Stimulated activated CD8-positive, alpha-beta memory T cell treated with anti-CD3 and anti-CD28 coated beads, Interleukin-7, amount 100 ng/mL, for 48 hours (primary cell): Measurements from ENCODE around the gene KRT78.

Source experiments
- DNase-seq, 2 donors: peaks; one replicate each; pipeline ENCODE4 v3.0.0-alpha.2; 2020; ENCODE audit warnings: low read depth in 1 of 2; ENCODE audit errors: extremely low read depth in 1 of 2

KRT78 gene

DNA sequence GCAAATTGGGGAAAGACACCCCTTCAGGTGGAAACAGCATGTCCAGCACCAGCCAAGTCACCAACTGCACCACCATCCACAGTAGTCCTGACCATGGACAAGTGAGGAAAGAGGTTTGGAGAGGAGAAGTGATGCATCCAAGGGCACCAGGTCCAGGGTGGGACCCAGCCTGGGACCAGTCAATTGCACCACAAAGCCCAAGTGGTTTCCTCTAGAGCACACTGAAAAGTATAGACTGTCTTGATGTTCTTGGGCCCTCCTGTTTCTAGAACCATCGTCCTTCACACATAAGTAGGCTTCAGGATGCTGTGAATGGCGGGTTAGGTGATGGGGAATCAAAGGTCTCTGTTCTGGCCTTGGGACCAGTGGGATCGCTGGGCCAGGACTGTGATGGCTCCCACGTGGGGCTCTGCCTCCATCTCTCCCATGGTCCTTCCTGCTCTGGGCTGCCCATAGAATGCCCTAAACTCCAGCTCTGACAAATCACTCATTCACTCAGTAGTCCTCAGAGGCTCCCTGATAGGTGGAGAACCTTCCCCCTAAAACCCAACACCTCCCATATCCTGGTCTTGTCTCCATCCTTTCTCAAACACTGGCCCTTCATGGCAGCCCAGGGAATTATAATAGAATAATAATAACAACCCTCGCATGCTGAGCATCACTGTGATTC lies 23.9 kb downstream of the KRT78 start:
- DNase-seq, result no peak

DNA sequence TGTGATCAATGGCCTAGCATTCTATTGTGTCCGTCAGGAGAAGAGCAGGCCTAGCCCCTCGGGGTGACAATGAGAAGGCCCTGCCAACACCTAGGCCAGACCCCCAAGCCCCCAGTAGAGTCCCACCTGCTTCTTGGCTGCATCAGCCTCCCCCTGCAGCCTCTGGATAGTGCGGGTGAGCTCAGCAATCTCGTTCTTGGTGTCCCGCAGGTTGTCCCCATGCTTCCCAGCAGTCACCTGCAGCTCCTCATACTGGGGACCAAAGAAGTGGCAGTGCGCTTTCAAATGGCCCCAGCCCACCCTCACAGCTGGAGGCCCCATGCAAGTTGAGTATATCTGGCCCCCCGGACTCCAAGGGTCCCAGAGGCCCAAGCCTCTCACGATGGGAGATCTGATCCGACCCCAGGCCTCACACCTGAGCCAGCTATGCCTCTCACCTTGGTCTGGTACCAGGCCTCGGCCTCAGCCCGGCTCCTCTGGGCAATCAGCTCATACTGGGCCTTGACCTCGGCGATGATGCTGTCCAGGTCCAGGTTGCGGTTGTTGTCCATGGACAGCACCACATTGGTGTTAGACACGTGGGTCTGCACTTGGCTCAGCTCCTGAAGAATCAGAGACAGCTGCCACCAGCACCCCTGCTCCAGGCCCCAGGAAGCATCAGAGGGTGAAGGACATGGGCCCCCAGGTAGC lies 24.9 kb downstream of the KRT78 start:
- no peak for DNase-seq

DNA sequence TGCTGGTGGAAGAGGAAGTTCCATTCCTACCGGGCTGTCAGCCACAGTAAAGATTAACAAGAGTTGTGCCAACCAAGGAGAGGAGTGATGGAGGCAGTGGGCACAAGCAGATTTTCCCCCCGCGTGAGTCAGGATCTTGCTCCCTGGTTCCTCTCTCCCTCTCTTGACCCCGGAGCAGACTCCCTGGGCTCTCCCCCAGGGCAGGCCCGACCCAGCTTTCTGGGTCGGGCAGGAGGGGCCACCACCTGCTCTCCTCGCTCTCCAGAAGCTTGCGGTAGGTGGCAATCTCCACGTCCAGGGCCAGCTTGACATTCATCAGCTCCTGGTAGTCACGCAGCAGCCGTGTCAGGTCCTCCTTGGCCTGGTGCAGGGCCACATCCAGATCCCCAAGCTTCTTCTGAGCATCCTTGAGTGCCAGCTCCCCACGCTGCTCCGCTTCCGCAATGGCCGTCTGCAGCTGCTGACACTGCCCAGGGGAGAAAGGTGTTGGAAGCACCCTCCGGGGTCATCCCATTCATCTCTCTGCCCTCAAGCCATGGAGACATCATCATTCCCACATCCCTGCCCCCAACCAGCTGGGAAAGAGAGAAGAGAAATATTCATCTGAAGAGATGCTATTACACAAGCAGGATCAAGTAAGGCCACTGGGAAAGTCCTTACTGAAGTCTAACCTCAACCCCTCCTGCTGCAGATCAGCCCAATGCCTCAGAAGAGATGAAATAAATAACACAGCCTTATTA lies 25.9 kb downstream of the KRT78 start:
- DNase-seq, result no peak

DNA sequence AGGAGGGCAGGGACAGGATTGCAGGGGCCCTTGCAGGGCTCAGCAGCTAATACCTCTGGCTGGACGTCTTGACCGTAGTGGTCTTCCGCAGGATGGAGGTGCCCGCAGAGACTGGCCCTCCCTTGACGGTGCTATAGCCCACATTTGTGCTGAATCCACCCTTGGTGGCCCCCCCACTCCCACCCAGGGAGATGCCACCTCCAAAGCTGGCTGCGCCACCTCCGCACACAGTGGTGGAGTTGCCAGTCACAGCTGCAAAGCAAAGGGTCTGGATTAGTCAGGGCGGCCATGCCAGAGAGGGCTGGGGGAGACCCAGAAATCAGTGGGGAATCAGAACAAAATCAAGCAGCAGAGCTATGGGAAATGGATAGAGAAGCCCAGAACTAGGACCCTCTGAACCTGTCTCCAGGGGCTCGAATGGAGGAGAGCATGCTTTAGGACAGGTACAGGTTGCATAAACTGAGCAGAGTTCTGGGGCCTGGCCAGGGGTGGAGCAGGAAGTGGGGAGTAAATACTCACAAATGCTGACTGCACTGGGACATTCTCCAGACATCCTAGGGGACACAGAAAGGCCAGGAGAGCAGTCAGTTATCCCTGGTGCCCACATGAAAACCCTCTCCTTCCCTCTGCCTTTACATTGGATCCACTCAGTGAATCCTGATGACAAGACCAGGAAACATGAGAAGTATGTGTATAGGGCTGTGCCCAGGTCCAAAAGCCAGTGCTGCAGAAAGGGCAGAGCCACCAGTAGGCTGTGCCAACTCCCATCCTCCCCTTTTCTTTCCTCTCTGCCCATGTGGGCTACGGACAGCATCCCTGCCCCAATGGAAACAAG lies 26.8 kb downstream of the KRT78 start:
- DNase-seq, result no peak

DNA sequence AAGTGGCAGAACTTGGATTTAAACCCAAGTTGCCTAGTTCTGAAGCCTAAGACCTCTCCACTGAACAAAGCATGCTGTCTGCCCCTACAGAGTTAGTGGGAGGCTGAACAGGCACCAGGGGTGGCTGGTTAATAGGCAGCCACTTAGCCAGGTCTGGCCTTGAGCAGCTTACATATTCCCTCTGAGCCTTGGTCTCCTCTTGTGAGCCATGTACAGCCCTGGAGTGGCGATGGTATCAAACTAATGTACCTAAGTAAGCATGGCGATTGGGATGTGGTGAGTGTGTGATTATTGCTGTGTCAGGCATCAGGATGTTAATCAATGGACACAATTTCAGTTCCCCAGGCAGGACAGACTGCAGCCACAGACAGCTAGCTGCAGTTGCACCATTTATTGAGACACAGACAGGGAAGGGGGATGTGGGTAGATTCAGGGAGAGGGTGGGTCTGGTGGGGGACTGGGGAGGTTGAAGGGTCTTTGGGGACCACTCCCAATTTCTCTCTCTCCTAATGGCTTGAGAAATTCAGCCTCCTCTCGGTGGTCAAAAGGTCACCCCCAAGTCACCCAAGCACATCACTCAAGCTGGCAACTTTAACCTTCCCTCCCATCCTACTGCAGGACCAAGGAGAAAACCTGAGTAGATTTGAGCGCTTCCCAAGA lies 27.6 kb downstream of the KRT78 start:
- DNase-seq, result no peak

DNA sequence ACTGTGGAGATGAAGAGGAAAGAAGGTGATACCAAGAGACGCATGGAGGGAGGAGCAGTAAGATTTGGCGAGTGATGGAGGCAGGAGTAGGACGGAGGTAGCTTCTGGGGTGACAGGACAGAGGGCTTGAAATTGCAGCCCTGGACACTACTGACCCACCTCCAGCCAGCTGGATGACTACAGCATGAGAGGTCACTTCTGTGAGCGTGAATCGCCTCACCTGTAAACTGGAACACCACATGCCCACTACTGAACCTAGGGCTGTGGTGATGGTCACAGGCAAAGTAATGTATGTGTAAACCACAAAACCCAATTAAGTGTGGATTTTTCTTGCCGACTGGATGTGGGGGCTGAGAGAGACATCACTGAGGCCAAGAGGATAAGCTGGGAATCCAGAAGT lies 28.3 kb downstream of the KRT78 start:
- no peak for DNase-seq

DNA sequence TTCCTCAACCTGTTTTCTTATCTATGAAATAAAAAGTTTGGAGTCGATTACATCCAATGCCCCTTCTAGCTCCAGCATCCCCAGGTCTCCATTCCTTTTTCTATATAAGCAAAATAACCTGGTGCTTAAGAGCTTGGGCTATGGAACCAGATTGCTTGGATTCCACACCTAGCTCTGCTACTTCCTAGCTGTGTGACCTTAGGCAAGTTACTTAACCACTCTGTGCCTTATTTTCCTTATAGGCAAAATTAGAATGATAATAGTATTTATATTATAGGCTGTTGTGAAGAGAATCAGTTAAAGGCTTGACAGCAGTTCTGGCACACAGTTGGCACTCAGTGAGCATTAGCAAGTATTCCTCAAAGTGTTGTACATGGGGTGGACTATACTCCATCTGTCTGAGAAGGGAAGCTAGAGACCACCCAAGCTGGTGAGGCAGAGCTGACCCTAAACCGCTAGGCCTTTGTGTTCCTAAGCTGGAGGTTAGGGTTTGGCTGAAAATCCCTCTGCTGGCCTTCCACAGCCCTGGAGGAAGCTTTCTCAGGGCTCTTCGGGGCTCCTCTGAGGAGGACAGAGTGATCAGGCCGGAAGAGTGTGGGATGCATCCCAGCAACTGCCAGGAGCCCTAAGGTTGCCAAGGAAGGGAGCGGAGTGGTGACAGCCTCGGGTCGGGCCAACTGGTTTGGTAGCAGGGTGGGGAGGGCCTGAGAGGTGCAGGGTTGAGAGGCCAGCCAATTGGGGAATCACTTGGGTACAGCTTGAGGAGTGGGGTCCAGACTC lies 28.9 kb downstream of the KRT78 start:
- no peak for DNase-seq

DNA sequence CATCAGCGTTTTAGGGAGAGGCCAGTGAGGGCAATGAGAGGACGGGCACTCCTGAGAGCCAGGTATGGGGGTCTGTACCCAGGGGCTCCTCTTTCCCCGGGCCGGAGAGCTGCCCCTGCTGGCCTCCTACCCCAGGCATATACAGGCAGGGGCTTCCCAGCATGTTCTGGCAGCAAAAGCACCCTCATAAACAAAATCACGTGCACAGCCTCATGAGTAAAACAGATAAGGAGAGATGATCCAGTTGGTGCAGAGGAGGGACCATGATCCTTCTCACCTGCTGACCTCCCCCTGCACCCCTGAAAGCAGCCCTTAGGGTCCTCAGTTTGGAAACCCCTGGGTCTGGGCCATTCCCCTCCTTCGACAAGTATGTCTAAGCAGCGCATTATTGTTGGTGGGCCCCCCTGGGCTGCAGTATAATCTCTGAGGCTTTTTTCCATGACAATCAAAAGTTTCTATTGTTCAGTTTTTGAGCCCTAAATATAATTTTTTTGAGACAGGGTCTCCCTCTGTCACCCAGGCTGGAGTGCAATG lies 29.8 kb downstream of the KRT78 start:
- no peak for DNase-seq

DNA sequence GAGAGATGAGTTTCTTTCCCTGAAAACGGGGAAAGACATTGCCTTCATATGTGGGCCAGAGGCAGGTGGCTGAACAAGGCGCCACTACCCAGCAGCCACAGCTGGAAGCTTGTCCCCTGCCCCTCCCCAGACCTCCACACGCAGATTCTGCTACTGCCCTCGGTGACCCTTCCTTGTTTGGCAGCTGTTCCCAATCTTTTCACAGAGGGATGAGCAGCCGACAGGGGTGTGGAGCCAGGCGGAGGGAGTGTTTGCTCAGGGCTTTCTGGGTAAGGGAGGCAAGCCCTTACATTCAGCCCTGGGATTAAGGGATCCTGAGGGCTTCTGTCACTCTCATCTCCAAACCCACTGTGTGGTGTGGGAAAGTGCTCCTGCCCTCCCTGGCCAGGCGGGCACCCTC lies 30.4 kb downstream of the KRT78 start:
- DNase-seq, result no peak

DNA sequence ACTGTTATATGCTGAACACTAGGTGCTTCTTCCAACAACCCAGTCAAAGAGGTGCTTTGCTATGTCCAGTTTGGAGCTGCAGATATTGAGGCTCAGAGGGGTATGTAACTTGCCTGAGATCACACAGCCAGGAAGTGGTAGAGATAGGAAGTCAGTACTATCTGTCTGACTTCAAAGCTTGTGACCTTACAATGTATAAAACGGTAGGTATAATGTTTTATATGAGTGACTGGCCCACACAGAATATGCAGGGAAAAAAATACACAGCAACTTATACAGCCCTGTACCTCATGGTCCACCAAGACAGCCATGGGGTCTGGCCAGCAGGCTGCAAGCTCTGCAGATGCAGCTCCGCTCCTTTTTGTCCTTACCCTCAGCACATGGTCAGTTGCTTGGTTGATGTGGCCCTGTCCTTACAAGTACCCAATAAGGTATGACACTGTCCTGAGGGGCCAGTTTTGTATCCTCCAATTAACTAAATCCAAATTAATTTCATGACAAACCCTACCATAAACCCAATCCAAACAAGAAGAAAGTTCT lies 31.0 kb downstream of the KRT78 start:
- no peak for DNase-seq

DNA sequence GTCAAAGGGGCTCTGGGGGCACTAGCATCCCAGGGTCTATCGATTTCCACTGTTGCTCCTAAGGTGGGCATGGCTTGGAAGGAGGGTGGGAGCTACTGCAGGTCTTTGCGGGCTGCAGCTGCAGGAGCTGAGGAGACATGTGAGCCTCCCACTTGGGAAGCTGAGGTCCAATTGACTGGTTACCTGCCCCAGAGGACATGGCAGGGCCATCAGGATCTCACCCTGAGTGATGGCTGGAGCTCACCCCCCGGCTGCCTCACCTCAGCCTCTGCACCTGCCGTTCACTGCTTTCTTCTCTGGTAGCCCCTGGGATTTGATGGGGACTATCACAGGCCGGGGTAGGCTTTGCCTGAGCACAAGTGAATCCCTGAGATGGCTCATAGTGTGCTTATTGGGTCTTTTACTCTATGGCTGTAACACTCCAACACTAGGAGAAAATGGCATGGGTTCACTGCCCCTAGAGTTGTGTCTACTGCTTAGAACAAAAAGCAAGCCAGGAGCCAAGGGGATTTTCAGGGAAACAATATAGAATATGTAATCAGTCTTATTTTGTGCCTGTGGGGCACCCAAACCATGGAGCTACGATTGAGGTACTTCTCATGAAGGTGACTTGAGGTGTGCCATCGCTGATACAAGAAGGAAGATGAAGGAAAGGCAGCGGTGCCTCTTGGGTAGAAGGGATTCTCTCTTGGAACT lies 31.6 kb downstream of the KRT78 start:
- DNase-seq, result no peak

DNA sequence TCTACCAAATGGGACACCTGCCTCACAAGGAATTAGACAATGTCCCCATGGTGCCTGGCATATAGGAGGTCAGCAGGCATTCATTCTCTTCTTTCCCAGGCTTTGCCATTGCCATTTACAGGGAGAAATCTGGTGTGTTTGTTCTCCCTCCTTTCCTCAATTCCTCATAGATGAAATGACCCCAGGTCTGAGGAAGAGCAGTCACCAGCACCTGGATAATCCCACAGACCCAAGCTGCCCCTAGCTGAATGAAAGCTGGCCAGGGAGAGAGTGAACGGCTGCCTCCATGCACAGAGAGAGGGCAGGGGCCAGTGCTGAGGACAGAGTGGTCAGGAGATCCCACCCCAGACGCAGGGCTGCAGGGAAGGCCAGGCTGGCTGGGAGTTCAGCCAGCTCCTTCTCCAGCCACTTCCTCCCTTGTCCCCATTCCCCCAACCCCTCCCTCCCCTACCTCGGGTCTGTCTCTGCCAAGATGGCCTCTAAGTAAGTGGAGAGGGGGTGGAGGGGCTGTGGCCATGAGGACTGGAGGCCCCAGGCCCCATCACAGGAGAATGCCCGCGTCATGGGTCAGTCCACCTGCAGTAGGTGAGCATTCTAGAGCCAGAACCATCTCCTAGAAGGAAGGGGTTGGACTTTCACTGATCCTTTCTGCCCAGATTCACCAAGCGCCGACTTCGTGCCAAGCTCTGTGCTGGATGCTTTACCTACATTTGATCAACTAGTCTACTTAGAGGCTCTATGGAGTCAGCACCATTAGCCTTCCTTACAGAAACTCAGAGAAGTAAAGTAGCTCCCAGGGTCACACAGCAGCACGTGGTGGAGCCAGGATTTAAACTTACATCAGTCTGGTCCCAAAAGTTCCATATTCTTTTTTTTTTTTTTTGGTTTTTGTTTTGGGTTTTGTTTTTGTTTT lies 32.9 kb downstream of the KRT78 start:
- no peak for DNase-seq

DNA sequence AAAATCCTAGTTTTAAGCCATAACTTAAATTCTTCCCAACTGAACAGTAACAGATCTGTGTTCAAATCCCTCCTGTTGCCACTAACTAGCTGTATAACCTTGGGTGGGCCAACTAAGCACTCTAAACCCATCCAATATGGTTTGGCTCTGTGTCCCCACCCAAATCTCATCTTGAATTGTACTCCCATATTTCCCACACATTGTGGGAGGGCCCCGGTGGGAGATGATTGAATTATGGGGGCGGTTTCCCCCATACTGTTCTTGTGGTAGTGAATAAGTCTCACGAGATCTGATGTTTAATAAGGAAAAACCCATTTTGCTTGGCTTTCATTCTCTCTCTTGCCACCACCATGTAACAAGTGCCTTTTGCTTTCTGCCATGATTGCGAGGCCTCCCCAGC lies 33.6 kb downstream of the KRT78 start:
- DNase-seq, result no peak

DNA sequence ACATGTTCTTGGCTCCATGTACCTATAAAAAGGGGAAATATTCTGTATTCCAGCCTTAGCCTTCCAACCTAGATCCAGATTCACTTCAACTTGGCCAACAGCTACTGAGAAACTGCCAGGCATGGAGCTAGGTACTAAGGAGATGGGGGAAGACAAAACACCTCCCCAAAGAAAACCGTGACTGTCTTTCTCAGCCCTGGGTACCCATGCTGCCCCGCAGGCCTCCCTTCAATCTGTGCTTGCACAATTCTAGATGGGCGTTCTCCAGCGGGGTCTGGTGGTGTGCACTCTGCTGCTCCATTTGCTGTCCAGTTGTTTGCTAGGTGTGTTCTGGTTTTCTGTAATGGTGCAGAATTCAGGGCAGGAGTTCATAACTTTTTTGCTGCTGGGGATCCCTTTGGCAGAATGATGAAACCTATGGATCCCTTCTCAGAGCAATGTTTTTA lies 34.1 kb downstream of the KRT78 start:
- no peak for DNase-seq

DNA sequence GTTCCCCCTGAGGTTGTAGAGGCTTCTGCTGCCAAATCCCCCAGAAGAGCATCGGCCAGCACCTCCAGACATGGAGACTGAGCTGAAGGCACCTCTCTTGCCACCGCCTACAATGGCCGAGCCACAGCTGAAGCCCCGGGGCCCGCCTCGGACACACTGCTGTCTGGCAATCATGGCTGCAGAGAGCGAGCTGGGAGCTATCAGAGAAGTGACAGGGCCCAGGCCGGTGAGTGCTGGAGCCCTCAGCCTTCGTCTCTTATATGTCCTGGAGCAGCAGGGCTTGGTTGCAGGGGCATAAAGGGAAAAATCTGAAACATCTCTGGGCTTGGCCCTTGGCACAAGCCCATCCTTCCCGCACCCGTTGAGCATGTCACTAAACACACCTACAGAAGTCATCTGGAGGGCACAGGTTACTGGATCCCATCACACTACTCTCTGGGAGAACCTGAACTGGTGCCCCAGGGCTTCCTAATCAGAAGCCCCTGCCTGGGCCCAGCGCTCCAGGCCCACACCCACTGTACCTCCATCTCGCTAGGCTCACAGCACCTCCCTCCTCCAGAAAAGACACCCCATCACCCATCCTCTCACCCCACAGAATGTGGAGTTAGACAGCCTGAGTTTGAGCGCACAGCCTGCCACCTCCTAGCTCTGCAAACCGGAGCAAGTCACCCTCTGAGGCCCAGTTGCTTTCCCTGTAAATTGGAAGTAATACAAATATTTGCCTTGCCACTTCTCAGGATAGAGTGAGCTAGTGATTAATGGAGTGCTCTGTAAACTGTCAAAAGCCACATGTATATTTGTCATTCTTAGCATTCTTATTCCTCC lies 34.7 kb downstream of the KRT78 start, which contains the start of gene KRT4:
TSS of gene KRT4 (minus strand) at position 232 of the 825 bp plus-strand sequence. CDS start at position 174, 58 bp downstream.
- DNase-seq, result no peak

DNA sequence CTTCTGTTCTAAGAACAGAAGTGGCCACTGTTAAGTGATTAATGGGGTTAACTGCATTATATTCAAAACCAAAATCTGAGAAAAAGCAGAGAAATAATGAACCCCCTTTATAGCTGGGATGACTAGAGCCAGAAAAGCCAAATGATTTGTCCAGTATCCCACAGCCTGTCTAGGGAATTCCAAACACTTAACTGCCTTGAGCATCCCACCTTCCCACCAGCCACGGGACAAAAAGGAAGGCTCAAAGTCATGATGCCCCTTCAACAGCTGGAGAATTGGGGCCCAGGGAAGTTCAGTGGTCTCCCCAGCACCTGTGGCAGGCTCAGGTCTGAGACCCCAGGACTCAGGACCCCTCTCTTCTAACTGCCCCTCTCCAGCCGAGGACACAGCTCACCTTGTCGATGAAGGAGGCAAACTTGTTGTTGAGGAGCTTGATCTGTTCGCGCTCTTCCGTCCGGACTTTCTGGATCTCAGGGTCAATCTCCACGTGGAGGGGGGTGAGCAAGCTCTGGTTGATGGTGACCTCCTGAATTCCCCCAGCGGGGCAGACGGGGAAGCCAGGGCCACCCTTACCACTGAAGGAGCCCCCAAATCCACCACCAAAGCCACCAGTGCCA lies 35.5 kb downstream of the KRT78 start:
- DNase-seq, result no peak
